ENCODE data around the gene S100A6.

The S100A6 gene

DNA sequence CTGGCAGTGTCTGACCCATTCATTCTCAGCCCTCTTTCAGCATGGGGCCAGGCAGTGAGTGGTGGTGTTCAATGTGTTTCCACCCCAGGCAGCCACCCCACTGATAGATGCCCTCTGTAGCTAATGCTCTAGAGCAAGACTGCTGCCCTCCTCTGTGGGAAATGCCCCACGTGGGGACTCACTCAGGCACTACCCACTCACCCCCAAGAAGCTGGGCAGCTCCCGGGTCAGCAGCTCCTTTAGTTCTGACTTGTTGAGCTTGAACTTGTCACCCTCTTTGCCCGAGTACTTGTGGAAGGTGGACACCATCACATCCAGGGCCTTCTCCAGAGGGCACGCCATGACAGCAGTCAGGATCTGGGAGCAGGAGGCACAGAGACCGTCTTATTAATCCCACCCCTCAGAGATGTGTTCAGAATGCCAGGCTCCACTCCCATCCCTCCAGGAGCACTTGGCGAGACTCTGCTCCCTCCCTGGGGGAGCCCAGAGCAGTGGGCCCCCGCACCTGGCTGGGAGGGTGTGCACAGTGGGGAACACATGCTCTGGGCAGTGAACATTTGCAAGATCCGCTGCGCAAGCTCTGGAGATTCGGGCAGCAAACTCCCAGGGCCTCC is 8.8 kb upstream of the S100A6 start:
- no peak for DNase-seq

GRCh38 chr1:153543736-153544135 is 7.9 kb upstream of the S100A6 start:
- no peak for DNase-seq

- no peak for DNase-seq
Observed at GRCh38 chr1:153542956-153543711, 7.3 kb upstream of the S100A6 start.

- DNase-seq: no peak
Observed at GRCh38 chr1:153541641-153542590, 6.1 kb upstream of the S100A6 start.

DNA sequence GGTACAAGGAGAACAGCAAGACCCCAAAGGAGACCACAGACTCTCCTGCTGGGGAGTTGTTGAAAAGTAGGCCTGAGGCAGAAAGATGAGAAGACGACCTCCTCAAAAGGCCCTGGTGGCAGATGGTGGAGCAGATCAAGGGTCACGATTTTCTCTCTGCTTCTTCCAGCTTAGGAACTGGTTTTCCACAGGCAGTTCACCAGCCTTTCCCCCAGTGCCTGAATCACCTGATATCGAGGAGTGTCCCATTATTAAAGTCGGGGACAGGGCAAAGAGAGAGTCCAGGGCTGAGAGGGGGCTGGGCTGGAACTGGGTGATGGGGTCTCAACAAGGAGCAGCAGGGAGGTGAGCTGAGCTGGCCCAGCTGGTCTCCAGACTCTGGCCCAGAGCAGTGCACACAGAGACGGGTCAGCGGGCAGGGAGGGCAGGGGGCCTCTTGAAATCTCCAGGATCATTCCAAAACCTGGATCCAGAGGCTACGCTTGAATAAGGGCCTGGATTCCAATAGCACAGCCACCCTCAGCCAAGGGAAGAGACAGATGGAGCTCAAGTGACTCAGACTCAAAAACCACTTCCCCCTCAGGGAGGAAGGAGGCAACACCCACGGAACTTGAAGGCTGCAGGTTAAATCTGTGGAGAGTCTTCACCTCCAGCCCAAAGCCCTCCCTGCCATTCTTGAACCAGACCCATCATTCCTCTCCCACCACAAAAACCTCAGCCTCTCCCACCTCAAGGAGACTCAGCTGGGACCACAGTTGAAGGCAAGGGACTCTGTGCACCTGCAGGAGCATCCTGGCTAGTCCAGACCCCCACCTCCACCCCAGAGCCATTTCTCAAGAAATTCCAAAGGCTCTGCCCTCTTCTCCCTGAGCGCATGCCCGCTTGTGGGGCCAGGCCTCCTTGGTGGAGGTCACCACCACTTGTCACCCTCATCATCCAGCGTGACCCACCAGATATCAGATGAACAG is 4.9 kb upstream of the S100A6 start, which contains the start of gene S100A5:
Gene S100A5 (minus strand): TSS at position 541 of the 968 bp plus-strand sequence. CDS start 743 bp downstream, outside the sequence.
- no peak for DNase-seq

- no peak for DNase-seq
Observed at GRCh38 chr1:153539395-153540093, 3.8 kb upstream of the S100A6 start.

DNA sequence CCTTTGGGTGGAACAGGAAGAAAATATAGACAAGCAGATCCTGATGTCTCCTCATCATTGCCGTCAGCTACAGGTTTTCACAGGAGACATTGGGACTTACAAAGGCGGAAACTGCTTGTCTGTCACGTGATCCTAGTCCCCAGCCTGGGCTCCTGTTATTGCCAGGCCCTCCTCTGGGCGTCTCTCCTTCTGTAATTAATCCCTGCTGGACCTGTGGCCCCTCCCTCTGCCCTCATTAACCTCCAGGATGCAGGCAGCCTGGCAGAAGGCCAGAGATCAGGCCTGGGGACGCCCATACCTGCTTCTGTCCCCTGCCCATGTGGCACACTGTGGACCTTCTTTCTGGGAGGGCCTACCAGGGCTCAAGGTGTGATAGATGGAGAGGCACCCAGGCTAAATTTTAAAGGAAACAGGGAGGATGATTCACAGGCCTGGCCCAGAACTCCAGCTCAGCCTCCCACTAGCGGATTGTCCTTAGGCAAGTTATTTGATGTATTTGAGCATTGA is 2.6 kb upstream of the S100A6 start:
- DNase-seq: peak; percentile 18 to 60 (median 47)

GRCh38 chr1:153537376-153537730 is 1.6 kb upstream of the S100A6 start:
- DNase-seq: no peak

DNA sequence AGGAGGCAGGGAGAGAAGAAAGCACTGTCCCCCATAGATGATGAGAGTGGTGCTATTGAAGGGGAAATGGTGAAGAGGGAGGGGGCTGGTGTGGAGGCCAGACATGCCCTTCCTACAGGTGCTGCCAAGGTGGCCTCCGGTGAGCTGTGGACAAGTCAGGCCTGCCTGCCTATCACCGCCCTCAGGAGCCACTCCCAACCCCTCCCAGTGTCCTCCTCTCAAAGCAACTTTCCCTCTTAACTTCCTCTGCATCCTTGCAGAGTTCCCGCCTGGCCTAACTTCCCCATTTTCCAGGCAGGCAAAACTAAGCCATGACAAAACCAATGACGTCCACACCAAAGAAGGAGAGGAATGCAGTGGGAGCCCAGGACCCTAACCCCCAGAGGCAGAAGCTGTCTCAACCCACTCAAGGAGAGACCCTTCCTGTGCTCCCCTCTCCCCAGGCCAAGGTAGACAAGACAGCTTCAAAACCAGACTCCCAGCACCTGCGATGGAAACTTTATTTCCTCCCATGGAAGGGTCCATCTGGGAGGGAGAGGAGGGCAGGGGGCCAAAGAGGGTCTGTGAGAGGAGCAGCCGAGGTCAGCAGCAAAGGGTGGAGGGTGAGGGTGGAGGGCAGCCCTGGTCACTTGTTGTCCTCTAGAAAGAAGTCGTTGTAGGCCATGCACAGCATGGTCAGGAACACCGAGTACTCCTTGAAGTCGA is 1.0 kb upstream of the S100A6 start:
- peak in 1 of 3 experiments; percentile 52 for DNase-seq

GRCh38 chr1:153536012-153536670 is 350 bp upstream of the S100A6 start:
- DNase-seq: peak; percentile 59 to 81 (median 72)

DNA sequence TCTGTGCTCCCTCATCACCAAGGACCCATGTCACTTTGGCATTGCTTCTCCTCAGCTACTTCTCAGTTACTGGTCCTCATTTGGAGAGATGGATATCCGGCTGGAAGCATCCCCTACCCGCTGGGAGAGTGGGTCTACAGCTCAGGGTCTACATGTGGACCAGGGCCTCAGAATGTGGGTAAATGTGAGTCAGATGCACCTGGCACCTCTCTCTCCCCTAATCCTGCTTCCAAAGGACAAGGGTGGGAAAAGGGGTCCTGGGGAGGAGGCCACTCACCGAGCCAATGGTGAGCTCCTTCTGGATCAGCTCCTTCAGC is 908 bp downstream of the S100A6 start:
- no peak for DNase-seq

DNA sequence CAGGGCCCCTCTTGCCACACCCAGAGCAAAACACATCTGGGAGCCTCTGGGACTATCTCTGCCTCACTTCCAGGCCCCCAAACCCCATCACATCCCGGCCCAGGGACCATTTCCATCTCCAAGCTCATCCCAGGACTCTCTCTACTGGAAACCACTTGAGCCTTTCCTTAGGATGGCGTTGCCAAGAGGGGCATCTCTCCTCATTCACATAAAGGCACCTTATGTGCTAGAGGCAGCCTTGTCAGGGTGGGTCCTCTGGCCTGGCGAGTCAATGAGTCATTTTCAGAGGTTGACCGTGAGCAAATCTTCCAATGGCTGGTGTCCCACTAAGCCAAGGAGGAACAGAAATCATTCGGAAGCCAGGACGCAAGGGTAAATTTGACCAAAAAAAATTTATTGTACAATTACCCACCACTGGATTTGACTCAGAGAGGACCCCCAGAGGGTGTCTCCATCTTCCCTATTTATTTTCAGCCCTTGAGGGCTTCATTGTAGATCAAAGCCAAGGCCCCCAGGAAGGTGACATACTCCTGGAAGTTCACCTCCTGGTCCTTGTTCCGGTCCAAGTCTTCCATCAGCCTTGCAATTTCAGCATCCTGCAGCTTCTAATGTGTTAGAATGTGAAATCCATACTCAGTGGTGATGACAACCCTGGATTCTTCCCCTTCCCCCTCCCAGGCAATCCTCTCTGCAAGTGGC is 1.4 kb downstream of the S100A6 start:
- no peak for DNase-seq

- DNase-seq: peak in 2 of 3 experiments; percentile 54 to 69
Observed at GRCh38 chr1:153533689-153534201, 2.0 kb downstream of the S100A6 start.

DNA sequence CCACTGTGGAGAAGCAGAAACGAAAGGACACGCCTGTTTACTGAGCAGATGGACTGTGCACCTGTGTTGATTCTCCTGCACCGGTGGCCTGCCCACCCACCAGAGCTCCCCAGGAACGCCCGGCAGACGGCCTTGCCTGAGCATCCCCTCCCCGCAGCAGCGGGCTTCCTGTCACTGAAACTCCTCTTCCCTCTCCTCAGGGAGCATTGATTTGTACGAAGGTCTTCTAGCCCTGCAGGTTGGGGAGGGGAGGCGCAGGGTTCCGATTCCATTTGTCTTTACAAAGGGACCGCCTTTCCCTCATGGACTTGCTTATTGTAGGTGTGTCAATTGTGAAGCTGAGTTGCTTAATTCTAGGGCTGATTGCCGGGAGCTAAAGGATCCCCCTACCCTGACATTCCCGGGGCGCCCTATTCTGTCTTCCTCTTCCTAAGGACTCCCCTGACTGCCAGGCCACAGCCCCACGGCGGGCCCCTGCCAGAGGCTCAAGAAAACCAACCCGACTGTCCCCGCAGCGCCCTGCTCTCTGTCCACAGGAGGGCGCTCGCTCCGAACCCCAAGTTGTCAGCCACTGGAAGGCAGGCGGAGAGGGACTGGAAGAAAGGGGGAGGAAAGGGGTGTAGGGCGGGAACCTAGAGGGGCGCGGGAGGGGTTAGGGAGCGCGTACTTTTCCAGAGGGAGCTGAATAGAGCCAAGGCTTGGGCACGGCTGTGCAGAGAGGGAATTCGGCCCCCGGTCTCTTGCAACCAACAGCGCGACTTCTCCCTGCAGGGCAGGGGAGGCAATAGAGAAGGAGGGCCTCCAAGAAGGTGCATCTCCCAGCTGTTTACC is 2.8 kb downstream of the S100A6 start:
- DNase-seq: peak; percentile 85 to 94 (median 93)

DNA sequence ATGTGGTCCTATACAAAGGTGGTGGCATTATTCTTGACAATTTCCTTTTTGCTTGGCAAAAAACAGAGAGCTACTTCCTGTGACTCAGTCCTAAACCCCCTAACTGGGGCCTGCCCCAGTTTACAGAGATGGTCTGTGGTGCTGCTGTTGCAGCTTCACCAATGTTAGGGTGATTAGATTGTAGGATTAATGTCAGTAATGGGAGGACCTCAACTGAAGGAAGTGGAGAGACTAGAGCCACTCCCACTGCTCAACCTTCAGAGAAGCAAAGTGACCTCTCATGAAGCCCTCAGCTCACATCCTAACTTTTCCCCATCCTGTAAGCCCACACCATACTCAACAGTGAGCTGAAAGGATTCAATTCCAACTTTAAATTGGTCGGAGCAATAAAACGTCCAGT is 3.6 kb downstream of the S100A6 start:
- peak; percentile 40 to 64 (median 45) for DNase-seq

GRCh38 chr1:153531638-153532037 is 4.2 kb downstream of the S100A6 start:
- no peak for DNase-seq

- no peak for DNase-seq
Observed at GRCh38 chr1:153527683-153528040, 8.1 kb downstream of the S100A6 start.

- DNase-seq: no peak
Observed at GRCh38 chr1:153527023-153527682, 8.6 kb downstream of the S100A6 start.

Measured in NCI-H1417 (cell line).